IMR-90 (cell line): ENCODE results near the gene HDAC7. TPM values are rescaled to one million over a fixed set of nuclear protein-coding genes. Genes with fewer than 3 reads are reported as not detected.

Source experiments
- ATAC-seq: fragments of 200-7000 bp; cut with Tn5 transposase; 2 replicates; pipeline ENCODE4 v1.9.1; 2020; ENCODE audit warnings: low read depth, mild to moderate bottlenecking, moderate library complexity
- BruUV-seq: library from RNA; stranded (reverse); fragments of 400-500 nt; replicated peaks from 2 replicates; lab custom pipeline; 2021; lab: Mats Ljungman, UMichigan
- CTCF ChIA-PET: fragments of 300-600 bp; formaldehyde crosslinking; extraction: SDS; loops from one replicate; lab custom pipeline; 2021; ENCODE audit warnings: antibody characterized with exemption; lab: Yijun Ruan, JAX
- POLR2A ChIA-PET: fragments of 300-600 bp; sonication (Branson Sonifier 250); formaldehyde crosslinking; loops from one replicate; lab custom pipeline; 2022; ENCODE audit warnings: antibody characterized with exemption; ENCODE audit not compliant: unreplicated experiment; lab: Charles Lee
- DNase-seq: peaks from one replicate; pipeline ENCODE4 v3.0.0; 2013
- H2AFZ ChIP-seq: replicated peaks from 2 replicates; pipeline ENCODE3; 2013; ENCODE audit warnings: low read length, mild to moderate bottlenecking; ENCODE audit not compliant: poor library complexity
- H2AK5ac ChIP-seq: 2 replicates; pipeline ENCODE4 v1.6.1; 2013; ENCODE audit warnings: low read depth, low read length, inconsistent platforms
- H2AK9ac ChIP-seq: replicated peaks from 2 replicates; pipeline ENCODE3; 2013; ENCODE audit warnings: mild to moderate bottlenecking, low read depth, low read length, moderate library complexity; ENCODE audit not compliant: poor library complexity
- H2BK120ac ChIP-seq: 2 replicates; pipeline ENCODE4 v1.6.1; 2013; ENCODE audit warnings: low read depth, low read length, inconsistent platforms
- H2BK15ac ChIP-seq: 3 replicates; pipeline ENCODE4 v1.6.1; 2013; ENCODE audit warnings: low read depth, low read length, inconsistent platforms
- H2BK20ac ChIP-seq: 2 replicates; pipeline ENCODE4 v1.6.1; 2013; ENCODE audit warnings: low read depth, mild to moderate bottlenecking, inconsistent platforms, low read length, moderate library complexity
- H2BK5ac ChIP-seq: 2 replicates; pipeline ENCODE4 v1.6.1; 2013; ENCODE audit warnings: mild to moderate bottlenecking, low read depth, low read length, inconsistent platforms; ENCODE audit not compliant: poor library complexity, severe bottlenecking
- H3K14ac ChIP-seq: replicated peaks from 2 replicates; pipeline ENCODE4 v1.6.1; 2013; ENCODE audit warnings: low read depth, low read length, inconsistent platforms
- H3K18ac ChIP-seq: 2 replicates; pipeline ENCODE4 v1.6.1; 2013; ENCODE audit warnings: low read depth, low read length, control low read depth
- H3K23ac ChIP-seq: 2 replicates; pipeline ENCODE4 v1.6.1; 2013; ENCODE audit warnings: low read depth, low read length, inconsistent platforms
- H3K27ac ChIP-seq: 2 replicates; pipeline ENCODE4 v1.5.1; 2013; ENCODE audit warnings: mild to moderate bottlenecking, control low read depth, low read length; ENCODE audit not compliant: insufficient read depth
- H3K27me3 ChIP-seq: 2 replicates; pipeline ENCODE4 v1.6.1; 2013; ENCODE audit warnings: low read length; ENCODE audit not compliant: control insufficient read depth, insufficient read depth
- H3K36me3 ChIP-seq: 2 replicates; pipeline ENCODE4 v1.6.1; 2013; ENCODE audit warnings: low read length, mixed read lengths; ENCODE audit not compliant: control insufficient read depth, insufficient read depth
- H3K4ac ChIP-seq: 2 replicates; pipeline ENCODE4 v1.6.1; 2013; ENCODE audit warnings: low read depth, low read length, inconsistent platforms
- H3K4me1 ChIP-seq: 2 replicates; pipeline ENCODE4 v1.6.1; 2013; ENCODE audit warnings: low read length, mixed read lengths; ENCODE audit not compliant: control insufficient read depth, insufficient read depth
- H3K4me2 ChIP-seq: 2 replicates; pipeline ENCODE4 v1.6.1; 2013; ENCODE audit warnings: low read depth, mild to moderate bottlenecking, control low read depth, low read length, moderate library complexity
- H3K4me3 ChIP-seq: 2 replicates; pipeline ENCODE4 v1.5.1; 2013; ENCODE audit warnings: low read depth, mild to moderate bottlenecking, control low read depth, low read length, moderate library complexity; ENCODE audit not compliant: insufficient read depth
- H3K56ac ChIP-seq: 2 replicates; pipeline ENCODE4 v1.6.1; 2013; ENCODE audit warnings: low read length, inconsistent platforms; ENCODE audit not compliant: insufficient read depth; ENCODE audit errors: extremely low read depth
- H3K79me1 ChIP-seq, 2 experiments: 2 replicates each; pipeline ENCODE4 v1.6.1; 2013; ENCODE audit warnings: low read length in 2 of 2, inconsistent platforms in 1 of 2, low read depth in 1 of 2
- H3K9ac ChIP-seq: 2 replicates; pipeline ENCODE4 v1.6.1; 2013; ENCODE audit warnings: low read depth, low read length, control low read depth
- H3K9me1 ChIP-seq: 2 replicates; pipeline ENCODE4 v1.6.1; 2013; ENCODE audit warnings: low read length, inconsistent platforms; ENCODE audit not compliant: insufficient read depth
- H3K9me3 ChIP-seq: 2 replicates; pipeline ENCODE4 v1.6.1; 2013; ENCODE audit warnings: low read length; ENCODE audit not compliant: control insufficient read depth, insufficient read depth
- H4K20me1 ChIP-seq: 2 replicates; pipeline ENCODE4 v1.6.1; 2013; ENCODE audit warnings: low read length, inconsistent platforms; ENCODE audit not compliant: insufficient read depth
- H4K5ac ChIP-seq: 2 replicates; pipeline ENCODE4 v1.6.1; 2013; ENCODE audit warnings: mild to moderate bottlenecking, low read depth, low read length, control low read depth
- H4K8ac ChIP-seq, 2 experiments: 2 replicates each; pipeline ENCODE4 v1.6.1; 2013; ENCODE audit warnings: low read depth in 2 of 2, low read length in 2 of 2, control low read depth in 1 of 2, inconsistent platforms in 1 of 2
- H4K91ac ChIP-seq: 2 replicates; pipeline ENCODE4 v1.6.1; 2013; ENCODE audit warnings: low read depth, low read length, inconsistent platforms; ENCODE audit not compliant: insufficient read depth
- CTCF ChIP-seq: conservative IDR thresholded peaks from 2 replicates; pipeline ENCODE4 v1.5.1; 2012; ENCODE audit warnings: mild to moderate bottlenecking, low read depth, low read length, improper control_type of control experiment
- MAZ ChIP-seq: IDR thresholded peaks from 2 replicates; pipeline ENCODE4 v1.6.1; 2012; ENCODE audit warnings: low read depth, mild to moderate bottlenecking, low read length, improper control_type of control experiment, moderate library complexity, borderline replicate concordance
- POLR2A ChIP-seq: IDR thresholded peaks from 2 replicates; pipeline ENCODE4 v1.6.1; 2012; ENCODE audit warnings: mild to moderate bottlenecking, low read depth, low read length
- RCOR1 ChIP-seq: IDR thresholded peaks from 2 replicates; pipeline ENCODE4 v1.6.1; 2012; ENCODE audit warnings: mild to moderate bottlenecking, low read length, improper control_type of control experiment; ENCODE audit not compliant: insufficient replicate concordance
- WGBS, 2 experiments: methylation state at CpG; one replicate each; pipeline versions ENCODE4 v1.1.5 to v1.1.7; 2013; ENCODE audit warnings: missing lambda C conversion rate in 2 of 2; ENCODE audit not compliant: insufficient read length in 1 of 2; ENCODE audit errors: extremely low coverage in 2 of 2; 5-methylcytosine and 5-hydroxymethylcytosine counted together
- dilution Hi-C: fragments of 300-500 bp; cut with HindIII; formaldehyde crosslinking; loops from one replicate; pipeline ENCODE4 v1.14.3; 2018; ENCODE audit warnings: low sequenced_read_pairs; ENCODE audit not compliant: unreplicated experiment
- in situ Hi-C: fragments of 300-500 bp; cut with MboI; formaldehyde crosslinking; loops from 3 replicates; pipeline ENCODE4 v1.14.3; 2019; ENCODE audit warnings: low sequenced_read_pairs, inconsistent platforms, mixed read lengths
- intact Hi-C: fragments of 100-400 bp; cut with micrococcal nuclease; formaldehyde crosslinking; loops from 2 replicates; pipeline ENCODE4 v1.10.0; 2022
- polyA plus RNA-seq, 3 experiments: library from polyadenylated mRNA; depleted of rRNA; stranded (reverse); fragments of >200 nt; gene quantifications; 2 replicates each; pipeline ENCODE4 v1.2.3, GENCODE V29; 2012; ENCODE audit warnings: low replicate concordance in 1 of 3
- total RNA-seq: library from RNA; depleted of rRNA; stranded (reverse); fragments of >200 nt; gene quantifications from 2 replicates; pipeline ENCODE4 v1.2.3, GENCODE V29; 2012

Gene HDAC7
- total and polyA plus RNA-seq, 2 of the 4 experiments (the other 2 are of a cell fraction) = 10.4 to 64.7 TPM

- H3K4me2 ChIP-seq = peak within 1 kb of the TSS; percentile 92
- H3K9me3 ChIP-seq = no peaks in the 10 kb centered on the region
- no peak within 1 kb of the TSS for H2BK120ac ChIP-seq
- 0% methylated on average over 69 of the region's 106 CpGs; no CpG with 5 or more reads in 1 of the 2 experiments for WGBS, 2 experiments
- H4K20me1 ChIP-seq = no peaks in the 10 kb centered on the region
- H3K18ac ChIP-seq = peak within 1 kb of the TSS; percentile 48; the same call in 1 of the 2 replicates
- peaks cover 0 to 11% of the 10 kb centered on the region in 2 experiments; a peak in 1 of 4 replicates for H3K79me1 ChIP-seq
- H3K56ac ChIP-seq = no peak within 1 kb of the TSS
- peak within 1 kb of the TSS; percentile 58; the same call in 1 of the 2 replicates for H4K5ac ChIP-seq
- no peak within 1 kb of the TSS for H2BK5ac ChIP-seq
- POLR2A ChIA-PET = no interaction called here
- peak within 1 kb of the TSS; percentile 92 for H3K4me3 ChIP-seq
- no peaks in the 10 kb centered on the region for H3K27me3 ChIP-seq
- no peak within 1 kb of the TSS for H2BK20ac ChIP-seq
- H2AK9ac ChIP-seq = peak within 1 kb of the TSS; percentile 75
- peak within 1 kb of the TSS; percentile 69 for H3K9ac ChIP-seq
- peak within 1 kb of the TSS; percentile 78 to 92; a peak in 2 of 4 replicates for H4K8ac ChIP-seq
- H3K23ac ChIP-seq = peak within 1 kb of the TSS; percentile 89
- peak within 1 kb of the TSS; percentile 81 for H3K4ac ChIP-seq
- ATAC-seq (peak; percentile 90), DNase-seq (peak; percentile 46)
- H3K4me1 ChIP-seq = peaks cover 28% of the 10 kb centered on the region
- TF ChIP-seq CTCF (peak; percentile 39), MAZ (peak; percentile 64; the same call in 1 of the 2 replicates), POLR2A (no peak), RCOR1 (peak; percentile 7)
- peak within 1 kb of the TSS; percentile 92 for H2AFZ ChIP-seq
- H2AK5ac ChIP-seq = peak within 1 kb of the TSS; percentile 40
- intact Hi-C loops (loop anchor here (5.0 to 10.0 kb wide), 2 partner anchors 226 to 738 kb away; no protein-coding TSS in a partner anchor), in situ Hi-C loops (no loop called here), dilution Hi-C loops (no loop called here)
- no TSS peak for BruUV-seq
- H3K14ac ChIP-seq = peak within 1 kb of the TSS; percentile 78
- CTCF ChIA-PET = interaction anchor here (0.7 to 1.0 kb wide), 5 partner anchors 13 to 65 kb away, joined by 3 to 4 read pairs (median 4); no protein-coding TSS in a partner anchor
- peaks cover 10% of the 10 kb centered on the region; the same call in 1 of the 2 replicates for H3K9me1 ChIP-seq
- H3K36me3 ChIP-seq = no peaks in the 10 kb centered on the region
- H3K27ac ChIP-seq = peak within 1 kb of the TSS; percentile 5; the same call in 1 of the 2 replicates
- H2BK15ac ChIP-seq = no peak within 1 kb of the TSS
- no peak within 1 kb of the TSS for H4K91ac ChIP-seq
These were observed 46.4 kb downstream of the HDAC7 start, which contains the start of gene SLC48A1 for GRCh38 chr12:47773062-47773857. Gene SLC48A1 (plus strand): TSS chr12:47773238. CDS start chr12:47773305, 67 bp downstream.
